Inferior parietal cortex (tissue), 1 donor: ENCODE data around the gene TSPAN15.
"Not testable (repeated sequence)": the region's sequence is repeated elsewhere in the genome, so short reads cannot be mapped to it uniquely, and the experiment has no call there.

Experiments used
- DNase-seq: peaks from one replicate; pipeline ENCODE4 v3.0.0-alpha.2; 2016; ENCODE audit errors: extremely low spot score

Gene TSPAN15

DNA sequence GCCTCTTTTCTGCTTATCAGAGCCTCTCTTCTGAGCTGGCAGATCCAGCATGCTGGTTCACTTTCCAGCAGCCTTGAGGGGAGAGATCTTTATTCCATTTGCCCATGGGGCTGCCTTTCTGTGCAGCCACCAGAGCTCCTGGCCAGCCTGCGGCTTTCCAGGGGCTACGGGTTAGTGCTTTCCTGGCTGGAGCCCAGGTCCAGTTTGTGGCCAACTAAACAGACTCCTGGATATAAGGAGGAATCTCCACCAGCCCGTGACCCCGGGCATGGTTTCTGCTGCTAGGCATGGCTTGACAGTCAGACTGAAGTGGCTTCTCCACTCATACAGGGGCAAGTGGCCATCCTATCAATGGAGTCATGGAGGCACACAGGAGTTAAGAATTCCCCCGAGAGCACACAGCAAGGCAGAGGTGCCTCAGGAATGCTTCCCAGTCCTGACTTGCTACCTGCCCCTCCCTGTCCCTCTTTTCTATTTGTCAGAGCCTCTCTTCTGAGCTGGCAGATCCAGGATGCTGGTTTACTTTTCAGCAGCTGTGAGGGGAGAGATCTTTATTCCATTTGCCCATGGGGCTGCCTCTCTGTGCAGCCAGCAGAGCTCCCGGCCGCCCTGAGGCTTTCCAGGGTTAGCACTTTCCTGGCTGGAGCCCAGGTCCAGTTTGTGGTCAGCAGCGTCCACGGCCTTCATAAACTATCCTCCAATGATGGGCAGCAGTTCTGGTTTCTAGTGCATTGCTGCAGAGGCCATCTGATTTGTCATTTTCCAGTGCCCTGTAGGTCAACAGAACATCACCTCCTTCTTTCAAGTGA lies 35.9 kb downstream of the TSPAN15 start:
- no peak for DNase-seq

DNA sequence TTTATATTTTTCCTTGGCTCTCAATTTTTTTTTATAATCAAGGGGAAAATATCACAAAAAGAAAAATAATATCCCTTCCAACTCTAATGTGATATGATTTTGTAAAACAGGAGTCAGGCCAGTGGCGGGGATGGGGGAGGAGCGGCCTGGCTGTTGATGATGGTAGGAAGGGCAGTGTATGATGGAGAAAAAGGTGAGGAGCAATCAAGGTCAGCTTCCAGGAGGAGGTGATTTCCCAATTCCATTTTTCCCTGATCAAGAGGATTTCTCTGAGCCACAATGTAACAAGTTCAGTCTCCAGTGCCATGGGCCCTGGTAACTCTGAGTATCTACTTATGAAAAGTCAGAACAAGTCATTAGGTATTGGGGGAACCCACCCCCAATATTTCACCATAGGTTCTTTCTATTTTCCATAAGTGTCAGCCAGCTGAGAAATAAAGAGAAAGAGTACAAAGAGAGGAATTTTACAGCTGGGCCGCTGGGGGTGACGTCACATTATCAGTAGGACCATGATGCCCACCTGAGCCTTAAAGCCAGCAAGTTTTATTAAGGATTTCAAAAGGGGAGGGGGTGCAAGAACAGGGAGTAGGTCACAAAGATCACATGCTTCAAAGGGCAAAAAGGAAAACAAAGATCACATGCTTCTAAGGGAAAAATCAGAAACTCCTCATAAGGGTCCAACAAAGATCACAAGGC lies 37.0 kb downstream of the TSPAN15 start:
- DNase-seq, result not testable (repeated sequence)

DNA sequence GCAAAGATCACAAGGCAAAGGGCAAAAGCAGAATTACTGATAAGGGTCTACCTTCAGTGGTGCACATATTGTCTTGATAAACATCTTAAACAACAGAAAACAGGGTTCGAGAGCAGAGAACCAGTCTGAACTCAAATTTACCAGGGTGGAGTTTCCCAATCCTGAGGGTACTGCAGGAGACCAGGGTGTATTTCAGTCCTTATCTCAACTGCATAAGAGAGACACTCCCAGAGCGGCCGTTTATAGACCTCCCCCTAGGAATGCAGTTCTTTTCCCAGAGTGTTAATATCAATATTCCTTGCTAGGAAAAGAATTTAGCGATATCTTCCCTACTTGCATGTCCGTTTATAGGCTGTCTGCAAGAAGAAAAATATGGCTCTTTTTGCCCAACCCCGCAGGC lies 37.6 kb downstream of the TSPAN15 start:
- DNase-seq, result not testable (repeated sequence)

DNA sequence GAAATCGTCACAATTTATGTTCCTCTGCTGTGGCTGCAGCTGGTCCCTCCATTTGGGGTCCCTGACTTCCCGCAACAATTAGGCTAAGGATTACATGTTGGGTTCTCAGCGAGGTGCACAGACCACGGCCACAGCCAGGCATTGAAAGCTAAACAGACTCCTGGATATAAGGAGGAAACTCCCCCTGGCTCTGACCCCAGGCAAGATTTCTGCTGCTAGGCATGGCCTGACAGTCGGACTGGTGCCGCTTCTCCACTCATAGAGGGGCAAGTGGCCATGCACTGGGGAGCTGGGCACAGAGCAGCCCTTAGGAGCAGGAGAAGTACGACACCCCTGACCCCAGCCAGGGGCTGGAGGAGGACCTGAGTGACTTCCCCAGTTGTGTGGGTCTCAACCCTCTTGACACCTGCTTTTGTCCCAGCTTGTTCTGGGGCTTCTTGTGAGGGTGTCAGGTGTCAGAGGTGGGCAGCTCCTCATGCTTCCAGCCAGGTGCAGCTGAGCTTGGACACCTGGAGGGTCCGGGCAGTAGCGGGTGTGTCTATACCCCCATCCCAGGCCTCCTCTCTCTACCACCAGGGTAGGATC lies 38.3 kb downstream of the TSPAN15 start:
- DNase-seq, result no peak

DNA sequence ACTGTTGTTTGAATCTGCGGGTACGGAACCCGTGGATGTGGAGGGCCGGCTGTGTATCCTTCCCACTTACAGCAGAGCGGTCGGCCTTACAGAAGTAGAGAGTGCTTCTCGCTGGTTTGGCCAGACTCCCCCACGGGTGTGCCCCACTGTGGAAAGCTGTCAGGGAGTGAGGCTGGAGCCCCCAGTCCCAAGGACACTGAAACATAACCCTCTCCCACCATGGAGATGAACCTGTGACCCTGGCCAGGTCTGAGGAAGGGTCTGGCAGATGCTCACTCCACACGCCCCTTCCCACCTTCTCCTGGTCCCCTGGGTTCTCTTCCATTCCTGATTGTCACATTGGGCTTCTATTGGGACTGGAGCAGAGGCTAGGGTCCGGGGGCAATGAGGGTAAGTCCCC lies 39.6 kb downstream of the TSPAN15 start:
- no peak for DNase-seq

DNA sequence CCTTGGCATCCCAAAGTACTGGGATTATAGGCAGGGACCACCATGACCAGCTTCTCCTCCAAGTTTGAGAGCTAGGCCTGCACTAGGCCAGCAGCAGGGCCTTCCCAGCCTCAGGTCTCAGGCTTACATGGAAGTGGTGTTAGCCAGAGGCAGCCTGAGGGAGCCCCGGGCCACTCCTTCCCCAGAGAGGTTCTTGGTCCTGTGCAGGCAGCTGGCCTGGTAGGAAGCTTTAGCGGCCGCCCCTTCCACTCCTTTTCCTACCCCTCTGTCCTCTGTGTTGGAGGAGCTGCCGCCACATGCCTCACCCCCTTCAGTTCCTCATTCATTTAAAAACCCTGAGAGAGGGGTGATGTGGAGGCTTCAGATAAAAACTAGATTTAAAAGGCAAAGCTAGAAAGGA lies 40.3 kb downstream of the TSPAN15 start:
- no peak for DNase-seq

DNA sequence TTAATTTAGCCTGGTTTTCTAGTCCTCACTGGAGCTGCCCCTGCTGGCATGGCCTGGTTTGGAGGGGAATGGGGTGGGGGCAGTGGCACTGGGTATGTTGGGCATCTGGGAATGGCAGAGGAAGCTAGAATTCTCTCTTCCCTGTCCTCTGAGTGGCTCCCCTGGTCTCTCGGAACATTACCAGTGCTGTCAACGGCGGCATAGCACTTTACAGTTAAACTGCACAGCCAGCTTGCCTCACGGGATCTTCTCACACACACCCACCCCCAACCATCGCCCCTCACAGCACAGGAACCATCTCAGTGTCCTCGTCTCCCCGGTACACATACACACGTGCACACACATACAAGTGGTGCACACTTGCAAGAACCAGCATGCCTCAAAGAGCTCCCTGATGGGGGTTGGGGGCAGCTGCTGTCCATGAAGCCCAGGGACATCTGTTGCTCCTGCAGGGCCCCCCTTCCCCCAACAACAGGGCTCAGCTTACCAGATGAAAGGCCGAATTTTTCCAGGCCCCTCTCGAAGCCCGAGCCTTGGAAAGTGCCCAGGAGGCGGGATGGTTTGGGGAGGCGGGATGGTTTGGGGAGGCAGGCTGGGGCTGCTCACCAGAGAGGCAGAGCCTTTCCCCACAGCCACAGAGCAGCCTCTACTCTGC lies 41.0 kb downstream of the TSPAN15 start:
- no peak for DNase-seq

DNA sequence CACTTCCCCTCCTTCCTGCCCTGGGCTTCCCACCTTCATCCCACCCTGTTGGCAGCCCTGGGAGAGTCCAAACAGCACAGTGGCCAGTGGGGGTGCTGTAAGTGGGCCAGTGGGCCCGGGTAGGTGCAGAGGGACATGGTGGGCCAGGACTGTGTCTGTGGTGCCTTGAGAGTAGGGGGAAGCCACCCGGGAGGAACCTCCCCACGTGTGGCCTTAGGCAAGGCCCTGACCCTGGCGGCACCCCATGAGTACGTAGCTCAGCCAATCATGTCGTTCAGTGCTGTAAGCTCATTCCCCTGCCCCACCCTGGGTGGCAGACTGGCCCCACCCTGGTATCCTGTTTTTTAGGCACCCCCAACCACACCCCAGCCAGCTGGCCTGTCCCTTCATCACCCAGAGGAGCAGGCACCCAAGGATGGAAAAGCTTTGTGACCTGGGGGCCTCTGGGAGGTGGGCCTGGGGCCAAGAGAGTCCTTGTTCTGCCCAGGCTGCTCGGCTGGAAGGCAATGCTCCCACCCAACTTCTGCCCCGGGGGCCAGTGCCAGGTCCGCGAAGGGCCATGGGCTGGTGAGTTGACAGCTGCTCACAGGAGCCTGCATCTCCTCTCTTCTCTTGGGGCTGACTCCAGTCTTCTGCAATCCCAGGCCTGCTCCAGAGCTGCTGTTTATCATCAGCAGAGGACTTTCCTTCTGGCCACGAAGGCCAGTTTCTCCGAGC lies 41.6 kb downstream of the TSPAN15 start:
- no peak for DNase-seq

DNA sequence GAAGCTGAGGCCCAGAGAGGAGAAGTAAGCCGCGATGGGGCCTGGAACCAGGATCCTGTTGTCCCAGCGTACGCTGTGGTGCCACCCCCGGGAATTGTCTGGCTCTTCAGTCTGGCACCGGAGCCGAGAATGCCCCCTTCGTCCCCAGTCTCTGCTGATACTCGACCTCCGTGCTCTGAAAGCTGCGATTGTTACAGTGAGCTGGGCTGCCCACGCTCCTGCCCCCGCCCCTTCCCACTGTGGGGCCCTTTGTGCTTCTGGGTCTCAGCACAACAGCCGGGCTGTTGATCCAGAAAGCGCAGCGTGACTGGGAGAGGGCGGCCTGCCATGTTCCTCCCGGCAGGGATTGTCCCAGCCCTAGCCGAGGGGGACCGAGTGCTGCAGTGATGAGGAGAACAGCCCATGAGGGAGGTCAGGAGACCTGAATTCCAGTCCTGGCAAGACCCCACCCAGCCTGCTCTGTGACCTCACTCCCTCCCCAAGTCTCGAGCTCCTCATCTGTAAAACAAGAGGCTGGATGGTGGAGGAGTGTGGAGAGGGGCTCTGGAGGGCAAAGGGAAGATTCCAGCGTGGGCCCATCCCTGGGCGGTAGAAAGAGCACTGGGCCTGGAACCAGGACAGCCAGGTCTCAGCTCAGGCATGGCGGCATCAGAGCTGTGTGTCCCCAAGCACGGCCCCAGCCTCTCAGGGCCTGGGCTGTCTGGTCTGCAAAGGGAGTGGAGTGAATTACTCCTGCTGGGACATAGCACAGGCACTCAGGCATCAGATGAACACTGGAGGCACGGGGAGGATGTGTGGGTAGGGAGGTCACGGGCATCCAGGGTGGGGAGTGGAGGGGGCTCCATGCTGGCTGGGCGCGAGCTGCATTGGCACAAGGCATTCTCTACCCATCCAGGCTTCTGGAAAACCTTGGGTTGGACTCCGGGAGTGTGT lies 43.6 kb downstream of the TSPAN15 start:
- peak; percentile 83 for DNase-seq

DNA sequence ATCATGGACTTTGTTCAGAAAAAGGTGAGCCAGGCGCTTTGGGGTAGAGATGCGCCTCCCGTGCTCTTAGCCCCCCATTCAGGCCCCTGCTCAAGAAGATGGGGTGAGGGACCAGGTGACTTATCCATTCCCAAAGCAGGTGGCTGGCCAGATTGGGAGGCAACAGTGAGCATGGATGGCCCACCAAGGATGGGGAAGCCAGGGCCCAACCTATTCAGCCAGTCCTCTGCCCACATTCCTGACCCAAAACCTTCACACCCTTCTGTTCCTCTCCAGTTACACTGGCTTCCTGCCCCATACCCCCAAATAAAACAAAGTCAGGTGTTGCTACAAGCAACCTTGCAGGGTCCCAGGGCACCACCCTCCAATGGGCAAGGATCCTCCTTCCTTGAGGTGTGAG lies 44.4 kb downstream of the TSPAN15 start:
- no peak for DNase-seq

DNA sequence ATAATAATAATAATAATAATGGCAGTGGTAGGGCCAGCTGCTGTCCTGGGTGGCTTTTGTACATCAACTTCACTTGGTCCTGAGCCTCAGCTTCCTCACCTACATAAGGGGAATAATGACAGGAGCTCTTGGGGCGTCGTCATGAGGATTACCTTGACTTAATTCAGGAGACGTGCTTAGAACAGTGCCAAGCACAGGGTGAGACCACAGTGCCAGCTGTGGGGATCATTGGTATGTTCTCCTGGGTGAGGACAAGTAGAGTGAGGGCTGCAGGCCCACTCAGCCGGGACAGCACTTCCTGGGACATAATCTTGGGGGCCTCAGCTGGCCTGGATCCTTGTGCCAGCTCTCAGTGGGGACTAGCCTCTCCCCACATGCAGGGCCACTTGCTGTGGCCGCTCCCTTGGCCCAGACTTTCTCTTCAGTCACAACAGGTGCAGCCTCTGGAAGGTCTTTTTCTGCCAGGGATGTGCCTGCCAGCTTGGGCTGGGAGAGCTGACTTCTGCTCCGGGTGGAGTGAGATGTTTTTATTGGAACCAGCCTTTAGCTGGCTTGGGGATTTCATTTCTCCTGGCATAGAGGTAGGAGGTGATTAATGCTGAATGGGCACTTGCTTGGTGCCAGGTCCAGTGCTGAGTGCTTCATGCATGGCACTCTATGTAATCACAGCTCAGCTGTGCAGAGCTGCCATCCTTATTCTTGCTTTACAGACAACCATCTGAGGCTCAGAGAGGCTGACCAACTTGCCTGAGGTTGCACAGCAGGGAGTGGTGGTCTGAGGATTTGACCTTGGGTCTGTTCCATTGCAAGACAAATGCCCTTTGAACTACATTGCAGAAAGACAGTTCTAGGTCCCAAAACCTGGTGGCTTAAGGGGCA lies 45.3 kb downstream of the TSPAN15 start:
- DNase-seq, result no peak

DNA sequence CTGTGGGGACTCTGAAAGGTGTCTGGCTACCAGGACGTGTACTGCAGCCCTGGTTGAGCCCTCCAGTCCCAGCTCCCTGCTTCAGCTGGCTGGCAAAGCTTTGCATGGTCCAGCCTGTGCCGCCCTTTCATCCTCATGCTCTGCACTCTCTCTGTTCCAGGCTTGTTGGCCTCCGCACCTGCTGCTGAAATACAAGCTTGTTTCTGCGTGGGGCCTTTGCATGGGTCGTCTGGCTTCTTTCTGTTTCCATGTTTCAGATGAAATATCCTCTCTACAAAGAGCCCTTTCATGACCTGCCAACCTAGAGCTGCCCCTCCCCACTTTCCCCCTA lies 45.9 kb downstream of the TSPAN15 start:
- DNase-seq, result no peak

DNA sequence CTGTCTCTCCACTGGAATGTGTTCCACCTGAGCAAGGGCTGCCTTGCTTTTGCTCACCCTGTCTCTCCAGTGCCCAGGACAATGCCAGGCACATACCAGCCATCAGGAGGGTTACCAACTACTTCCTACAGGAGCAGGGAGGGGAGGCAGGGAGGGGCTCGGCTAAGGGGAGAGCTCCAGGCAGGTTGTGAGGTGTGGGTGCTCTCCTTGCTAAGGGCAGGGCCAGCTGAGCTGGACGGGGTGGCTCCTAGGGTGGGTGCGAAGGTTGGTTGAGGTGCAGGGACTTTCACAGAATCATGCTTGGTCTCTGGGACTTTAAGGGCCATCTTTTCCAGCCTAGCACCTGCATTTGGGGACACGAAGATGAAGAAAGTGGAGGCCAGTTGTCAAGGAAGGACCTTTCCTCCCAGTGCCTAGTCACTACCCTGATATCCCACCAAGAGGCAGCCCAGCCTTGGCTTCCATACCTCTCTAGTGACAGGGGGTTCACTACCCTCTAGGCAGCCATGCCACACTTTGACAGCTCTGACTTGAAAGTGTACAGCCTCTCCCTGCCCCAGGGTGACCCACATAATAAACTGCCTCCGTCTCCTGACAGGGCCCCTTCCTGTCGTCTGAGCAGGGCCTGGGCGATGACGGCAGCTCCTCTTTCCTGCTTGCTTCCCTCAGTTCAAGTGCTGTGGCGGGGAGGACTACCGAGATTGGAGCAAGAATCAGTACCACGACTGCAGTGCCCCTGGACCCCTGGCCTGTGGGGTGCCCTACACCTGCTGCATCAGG lies 46.5 kb downstream of the TSPAN15 start:
- DNase-seq, result no peak

DNA sequence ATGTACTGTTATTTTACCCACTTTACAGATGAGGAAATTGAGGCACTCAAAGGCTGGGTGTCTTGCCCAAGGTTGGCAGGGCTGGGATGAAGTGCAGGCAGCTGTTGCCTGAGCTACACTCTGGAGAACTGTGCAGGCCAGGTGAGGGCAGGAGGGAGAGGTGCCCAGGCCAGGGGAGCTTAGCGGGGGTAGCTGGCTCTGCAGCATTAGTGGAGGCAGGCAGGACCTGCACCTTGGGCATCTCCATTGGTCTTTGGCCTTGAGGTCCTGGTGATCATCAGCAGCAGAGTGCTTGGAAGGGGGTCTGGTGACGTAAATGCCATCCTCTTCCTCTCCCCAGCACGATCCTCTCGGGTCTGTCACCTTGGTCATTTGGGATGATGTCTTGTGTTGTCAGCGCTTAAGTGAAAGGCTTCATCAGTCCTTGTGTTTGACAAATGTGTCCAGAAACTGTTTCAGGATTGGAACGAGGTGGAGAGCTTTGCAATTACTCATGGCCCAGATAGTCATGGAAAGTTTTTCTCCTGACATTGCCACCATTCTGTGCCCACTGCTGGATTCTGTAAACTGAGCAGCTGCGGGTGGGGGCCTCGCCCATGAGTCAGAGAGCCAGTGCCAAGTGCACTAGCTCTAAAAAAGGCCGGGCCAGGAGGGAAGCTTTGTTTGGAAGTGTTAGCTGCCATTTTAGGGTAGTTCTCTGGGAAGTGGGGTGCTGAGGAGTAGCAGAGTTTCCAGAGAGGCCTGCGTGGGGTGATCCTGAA lies 47.6 kb downstream of the TSPAN15 start:
- no peak for DNase-seq

DNA sequence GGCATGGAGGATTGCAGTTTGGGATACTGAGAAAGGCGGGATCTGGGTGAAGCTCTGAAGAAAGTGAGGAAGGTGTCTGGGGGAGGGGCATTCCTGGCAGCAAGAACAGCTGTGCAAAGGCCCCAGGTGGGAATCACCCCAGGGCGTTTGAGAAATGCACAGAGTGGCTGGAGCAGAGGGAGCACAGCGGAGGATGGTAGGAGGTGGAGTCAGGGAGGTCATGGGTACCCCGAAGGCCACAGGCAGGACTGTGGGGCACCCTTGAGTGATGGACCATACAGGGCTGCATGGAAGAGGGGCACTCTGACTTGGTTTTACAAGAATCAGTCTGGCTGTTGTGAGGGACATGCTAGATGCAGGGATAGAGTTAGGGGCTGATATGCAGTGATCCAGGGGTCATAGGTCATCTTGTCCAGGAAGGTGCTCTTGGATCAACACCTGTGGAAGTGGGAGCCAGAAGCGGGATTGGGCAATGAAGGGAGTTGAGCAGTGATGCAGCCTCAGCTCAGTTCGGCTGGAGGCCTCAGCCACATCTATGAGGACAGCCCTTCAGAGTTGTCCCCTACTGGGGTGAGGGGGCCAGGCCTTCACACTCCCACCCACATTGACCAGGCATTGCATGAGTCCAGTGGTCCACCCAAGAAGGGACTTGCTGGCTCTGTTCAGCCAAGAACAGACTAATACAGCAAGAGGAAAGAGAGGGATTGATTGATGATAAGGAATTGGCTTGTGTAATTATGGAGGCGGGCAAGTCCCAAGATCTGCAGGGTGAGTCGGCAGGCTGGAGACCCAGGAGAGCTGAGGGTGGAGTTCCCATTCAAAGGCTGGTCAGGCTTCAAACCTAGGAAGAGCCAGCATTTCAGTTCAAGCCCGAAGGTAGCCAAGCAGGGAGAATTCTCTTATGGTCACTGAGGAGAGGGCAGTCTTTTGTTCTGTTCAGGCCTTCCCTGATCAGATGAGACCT lies 48.7 kb downstream of the TSPAN15 start:
- DNase-seq, result no peak

DNA sequence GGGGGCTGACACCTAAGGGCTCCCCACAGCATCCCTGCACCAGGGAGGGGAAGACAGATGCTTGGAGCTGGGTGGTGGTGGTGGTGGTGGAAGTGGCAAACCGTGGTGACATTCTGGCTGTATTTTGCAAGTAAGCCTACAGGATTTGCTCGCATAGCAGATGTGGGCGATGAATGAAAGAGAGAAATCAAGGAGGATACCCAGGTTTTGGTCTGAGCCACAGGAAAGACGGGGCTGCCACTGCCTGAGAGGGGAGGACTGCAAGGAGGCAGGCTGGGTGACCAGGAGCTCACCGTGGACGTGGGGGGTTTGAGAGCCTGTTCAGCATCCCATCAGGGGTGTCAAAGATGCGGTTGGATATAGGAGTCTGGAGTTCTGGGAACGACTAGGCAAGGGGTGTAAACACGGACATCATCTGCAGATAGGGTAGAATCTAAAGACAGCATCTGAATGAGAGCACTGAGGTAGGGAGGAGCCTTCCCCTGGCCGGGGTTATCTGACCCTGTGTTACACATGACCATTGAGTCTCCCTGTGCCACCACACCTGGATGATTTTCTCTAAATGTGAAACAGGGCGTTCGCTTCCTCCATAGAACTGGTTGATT lies 49.7 kb downstream of the TSPAN15 start:
- no peak for DNase-seq

DNA sequence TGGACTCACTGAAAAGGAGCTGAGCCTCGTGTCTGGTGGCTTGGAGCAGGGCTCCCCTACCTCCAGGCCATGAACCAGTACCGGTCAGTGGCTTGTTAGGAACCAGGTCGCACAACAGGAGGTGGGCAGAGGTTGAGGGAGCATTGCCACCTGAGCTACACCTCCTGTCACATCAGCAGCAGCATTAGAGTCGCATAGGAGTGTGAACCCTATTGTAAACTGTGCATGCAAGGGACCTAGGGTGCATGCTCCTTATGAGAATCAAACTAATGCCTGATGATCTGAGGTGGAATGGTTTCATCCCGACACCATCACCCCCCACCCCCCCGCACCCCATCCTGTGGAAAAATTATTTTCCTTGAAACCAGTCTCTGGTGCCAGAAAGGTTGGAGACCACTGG lies 50.4 kb downstream of the TSPAN15 start:
- DNase-seq, result no peak
